GM21619 (cell line): ENCODE results near the gene DHX35.

Source experiments
- ATAC-seq: cut with Tn5 transposase; IDR thresholded peaks from one replicate; pipeline ENCODE4 v1.9.1; 2021; ENCODE audit not compliant: unreplicated experiment

The DHX35 gene

GRCh38 chr20:38962044-38962927 lies at the start of gene DHX35:
Gene DHX35, plus strand, starts transcription at chr20:38962344. Its CDS starts 24 bp downstream, at chr20:38962368.
- peak; percentile 93 for ATAC-seq

GRCh38 chr20:38915355-38915754 lies 46.8 kb upstream of the DHX35 start:
- ATAC-seq = no peak

- no peak for ATAC-seq
Observed at GRCh38 chr20:38917657-38918056, 44.5 kb upstream of the DHX35 start.

- ATAC-seq = no peak
Observed at GRCh38 chr20:38918172-38918571, 44.0 kb upstream of the DHX35 start.

- ATAC-seq = no peak
Observed at GRCh38 chr20:38919683-38920082, 42.5 kb upstream of the DHX35 start.

DNA sequence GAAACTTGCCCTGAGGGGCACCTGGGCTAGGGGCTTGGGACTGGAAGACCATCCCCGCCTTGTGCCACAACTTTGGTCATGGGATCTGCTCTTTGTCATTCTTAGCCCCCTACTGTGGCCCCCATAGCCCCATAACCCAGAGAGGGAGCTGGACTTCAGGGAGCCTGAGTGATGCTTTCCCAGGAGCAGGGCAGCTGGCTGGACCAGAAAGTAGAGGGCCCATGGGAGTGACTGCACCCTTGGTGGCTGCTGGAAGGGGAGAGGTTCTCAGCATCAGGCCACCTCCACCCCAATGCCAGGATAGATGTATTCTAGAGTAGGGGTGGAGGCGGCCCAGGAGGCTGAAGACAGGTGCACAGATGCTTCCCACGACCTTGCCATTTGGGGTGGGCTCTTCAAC lies 41.7 kb upstream of the DHX35 start:
- no peak for ATAC-seq

DNA sequence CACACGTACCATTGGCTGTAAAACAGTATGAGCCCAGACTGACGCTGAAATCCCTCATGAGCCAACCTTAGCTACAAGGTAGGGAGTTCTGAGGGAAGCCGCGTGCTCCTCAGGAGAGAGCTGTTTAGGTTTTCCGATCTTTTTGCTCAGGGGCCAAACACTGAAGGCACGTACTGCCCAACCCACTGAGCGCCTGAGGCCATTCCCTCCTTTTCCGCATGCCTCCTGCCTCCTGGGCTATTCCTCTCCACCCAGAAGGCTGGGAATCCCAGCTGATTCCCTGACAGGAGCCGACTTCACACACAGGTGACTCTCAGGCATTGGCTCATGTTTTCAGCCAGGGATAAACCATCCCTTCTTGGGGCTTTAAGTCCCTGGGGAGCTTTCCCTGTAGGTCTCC lies 41.3 kb upstream of the DHX35 start:
- no peak for ATAC-seq

- ATAC-seq = no peak
Observed at GRCh38 chr20:38924718-38925117, 37.4 kb upstream of the DHX35 start.

DNA sequence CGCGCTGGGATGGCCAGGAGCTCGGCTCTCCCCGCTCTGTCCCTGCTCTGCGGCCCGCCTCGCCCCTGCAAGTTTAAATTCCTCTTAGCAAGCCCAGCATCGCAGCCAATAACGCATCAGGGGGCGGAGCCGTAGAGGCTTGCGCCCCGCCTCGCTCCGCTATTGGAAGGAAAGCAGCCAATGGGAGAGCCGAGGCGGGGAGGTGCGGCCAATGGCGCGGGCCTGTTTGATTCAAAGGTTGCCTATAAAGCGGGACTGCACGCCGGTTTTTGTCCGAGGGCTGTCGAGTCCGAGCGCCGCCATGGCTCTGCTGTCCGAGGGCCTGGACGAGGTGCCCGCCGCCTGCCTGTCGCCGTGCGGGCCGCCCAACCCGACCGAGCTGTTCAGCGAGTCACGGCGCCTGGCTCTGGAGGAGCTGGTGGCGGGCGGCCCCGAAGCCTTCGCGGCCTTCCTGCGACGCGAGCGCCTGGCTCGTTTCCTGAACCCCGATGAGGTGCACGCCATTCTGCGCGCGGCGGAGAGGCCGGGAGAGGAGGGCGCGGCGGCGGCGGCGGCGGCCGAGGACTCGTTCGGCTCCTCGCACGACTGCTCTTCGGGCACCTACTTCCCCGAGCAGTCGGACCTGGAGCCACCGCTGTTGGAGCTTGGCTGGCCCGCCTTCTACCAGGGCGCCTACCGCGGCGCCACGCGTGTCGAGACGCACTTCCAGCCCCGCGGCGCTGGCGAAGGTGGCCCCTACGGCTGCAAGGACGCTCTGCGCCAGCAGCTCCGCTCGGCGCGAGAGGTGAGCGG lies 35.8 kb upstream of the DHX35 start, which contains the start of gene FAM83D:
Gene FAM83D (plus strand): TSS at position 276 of the 792 bp plus-strand sequence. CDS start 26 bp downstream, at position 302.
- peak; percentile 93 for ATAC-seq

- peak; percentile 11 for ATAC-seq
Observed at GRCh38 chr20:38926934-38927616, 35.1 kb upstream of the DHX35 start.

GRCh38 chr20:38927902-38928578 lies 34.1 kb upstream of the DHX35 start:
- ATAC-seq = no peak

- no peak for ATAC-seq
Observed at GRCh38 chr20:38930242-38930569, 31.9 kb upstream of the DHX35 start.

- ATAC-seq = no peak
Observed at GRCh38 chr20:38931984-38932383, 30.2 kb upstream of the DHX35 start.

DNA sequence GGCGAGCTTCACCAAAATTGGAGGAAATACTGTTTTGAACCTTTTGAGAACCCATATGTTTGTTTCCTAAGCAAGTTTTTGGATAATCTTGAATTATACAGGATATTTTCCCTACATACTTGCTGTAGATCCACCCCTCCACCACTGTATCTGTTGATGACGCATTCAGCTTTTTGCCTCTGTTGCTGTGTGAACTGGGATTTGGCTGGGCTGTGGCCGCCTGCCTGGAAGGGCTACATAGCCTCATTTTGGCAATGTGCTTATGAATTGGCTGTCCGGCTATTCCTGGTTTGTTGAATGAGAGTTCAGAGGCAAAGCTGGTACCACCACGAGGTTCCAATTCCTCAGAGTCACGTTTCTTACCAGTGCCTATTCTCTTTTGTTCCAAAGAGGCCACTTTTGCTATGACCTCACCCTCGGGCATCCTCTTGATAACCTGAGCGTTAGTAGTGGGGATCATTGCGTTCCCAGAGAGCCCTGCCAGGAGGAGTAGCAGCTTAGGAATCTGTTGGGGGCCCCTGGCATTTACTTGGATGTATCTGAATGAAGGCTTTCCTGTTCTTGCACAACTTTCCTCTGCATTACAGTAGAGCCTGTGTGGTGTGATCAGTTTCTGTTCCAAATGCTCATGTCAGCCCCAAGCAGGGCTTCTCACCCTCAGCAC lies 29.6 kb upstream of the DHX35 start:
- no peak for ATAC-seq

DNA sequence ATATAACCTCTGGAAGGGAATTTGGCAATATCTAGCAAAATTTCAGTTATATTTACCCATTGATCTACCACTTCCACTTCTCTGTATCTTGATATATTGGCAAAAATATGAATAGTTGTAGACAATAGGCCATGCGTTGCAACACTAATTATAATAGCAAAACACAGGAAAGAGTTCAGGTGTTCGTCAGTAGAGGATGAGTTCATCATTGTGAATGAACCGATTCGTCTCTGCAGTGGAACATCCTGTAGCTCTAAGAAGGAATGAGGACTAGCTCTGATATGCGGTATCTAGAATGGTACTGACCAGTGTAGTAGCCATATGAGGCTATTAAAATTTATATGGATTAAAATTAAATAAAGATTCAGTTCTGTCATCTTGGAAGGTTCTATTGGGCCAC lies 27.6 kb upstream of the DHX35 start:
- no peak for ATAC-seq

GRCh38 chr20:38935285-38935684 lies 26.9 kb upstream of the DHX35 start:
- no peak for ATAC-seq

DNA sequence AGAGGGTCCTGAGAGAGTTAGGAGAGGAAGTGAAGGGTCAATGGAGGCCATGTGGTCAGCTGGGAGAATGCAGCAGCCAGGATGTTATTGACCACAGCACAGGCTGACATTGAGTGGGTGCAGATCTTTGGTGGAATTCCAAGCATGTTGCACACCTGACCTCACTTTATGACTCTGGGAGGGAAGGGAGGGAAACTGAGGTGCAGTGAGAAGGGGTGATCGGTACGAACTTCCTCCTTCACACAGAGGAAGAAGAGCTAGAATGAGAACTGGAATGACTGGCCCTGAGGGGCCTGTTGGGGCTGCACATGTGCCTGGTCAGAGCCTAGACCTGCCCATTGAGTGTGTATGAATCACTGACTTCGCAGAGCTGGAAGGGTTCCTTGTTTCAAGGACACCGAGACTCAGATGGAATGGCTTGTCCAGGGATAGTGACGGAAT lies 26.2 kb upstream of the DHX35 start:
- no peak for ATAC-seq

DNA sequence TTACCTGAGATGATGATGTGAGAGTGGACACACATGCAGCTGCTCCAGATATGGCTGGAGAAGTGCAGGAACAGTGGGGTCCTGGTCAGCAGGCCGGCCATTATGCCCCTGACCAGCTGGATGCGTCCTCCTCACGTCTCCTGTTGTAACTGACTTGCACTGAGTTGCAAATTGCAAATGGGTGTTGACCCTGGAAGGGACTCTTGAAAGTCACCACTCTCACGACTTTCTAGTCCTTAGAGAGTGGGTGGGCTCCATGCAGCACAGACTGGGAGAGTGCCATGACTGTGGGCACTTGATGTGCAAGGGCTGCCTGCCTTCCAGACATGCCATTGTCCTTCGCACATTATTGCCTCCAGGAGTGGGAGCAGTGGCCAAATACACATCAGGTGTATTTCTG lies 25.1 kb upstream of the DHX35 start:
- no peak for ATAC-seq

DNA sequence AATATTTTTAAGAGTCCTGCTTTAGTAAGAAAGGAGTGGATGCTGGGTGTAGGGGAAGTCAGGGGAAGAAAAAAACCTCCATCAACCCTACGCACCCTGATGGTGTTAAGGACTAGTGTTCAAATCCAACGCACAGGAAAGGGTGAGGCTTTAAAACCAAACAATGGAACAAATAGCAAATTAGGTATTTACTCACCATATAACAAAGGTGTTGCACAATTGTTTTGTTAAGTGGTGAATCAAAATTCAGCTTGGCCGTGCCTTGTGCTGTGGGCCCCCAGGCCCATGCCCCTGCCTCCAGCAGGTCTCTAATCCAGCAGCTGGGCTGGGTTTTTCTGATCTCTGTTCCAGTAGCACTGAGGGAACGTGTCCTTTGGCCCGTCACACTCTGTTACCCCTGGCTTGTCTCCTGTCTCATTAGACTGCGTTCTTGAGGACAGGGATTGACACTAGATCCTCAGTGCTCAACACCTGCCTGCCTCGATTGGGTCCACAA lies 24.1 kb upstream of the DHX35 start:
- no peak for ATAC-seq

- no peak for ATAC-seq
Observed at GRCh38 chr20:38939686-38940085, 22.5 kb upstream of the DHX35 start.
